GM13976 (cell line): ENCODE data around the gene SGCG.

Experiments used
- DNase-seq: peaks from one replicate; pipeline ENCODE4 v3.0.0; 2012; ENCODE audit warnings: low spot score
- CTCF ChIP-seq: IDR thresholded peaks from 2 replicates; pipeline ENCODE4 v1.5.1; 2012; ENCODE audit warnings: borderline replicate concordance, mild to moderate bottlenecking; ENCODE audit not compliant: insufficient read depth; ENCODE audit errors: extremely low read depth, missing control alignments, control extremely low read depth
- in situ Hi-C: fragments of 300-500 bp; cut with MboI; formaldehyde crosslinking; loops from one replicate; pipeline ENCODE4 v1.12.0; 2022; ENCODE audit warnings: low sequenced_read_pairs, mixed read lengths, inconsistent platforms; ENCODE audit not compliant: unreplicated experiment

Gene SGCG

DNA sequence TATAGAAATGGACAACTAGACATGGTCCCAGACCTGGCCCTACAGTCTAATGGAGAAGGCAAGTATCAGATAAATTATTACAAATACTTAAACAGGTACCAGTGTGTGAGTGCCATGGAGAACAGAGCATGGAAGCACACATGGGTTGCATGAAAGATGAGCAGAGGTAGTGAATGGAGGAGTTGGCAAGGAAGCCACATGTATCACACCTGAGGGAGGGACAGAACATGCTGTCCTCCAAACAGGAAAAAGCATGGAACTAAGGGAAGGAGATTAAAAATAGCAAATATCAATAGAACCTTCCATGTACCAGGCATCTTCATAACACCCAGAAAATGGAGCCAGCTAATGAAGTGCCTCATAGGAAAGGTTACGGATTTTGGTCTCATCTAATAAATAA, 166.8 kb downstream of the SGCG start:
- no peak for TF ChIP-seq CTCF
- in situ Hi-C loops = no loop called here

DNA sequence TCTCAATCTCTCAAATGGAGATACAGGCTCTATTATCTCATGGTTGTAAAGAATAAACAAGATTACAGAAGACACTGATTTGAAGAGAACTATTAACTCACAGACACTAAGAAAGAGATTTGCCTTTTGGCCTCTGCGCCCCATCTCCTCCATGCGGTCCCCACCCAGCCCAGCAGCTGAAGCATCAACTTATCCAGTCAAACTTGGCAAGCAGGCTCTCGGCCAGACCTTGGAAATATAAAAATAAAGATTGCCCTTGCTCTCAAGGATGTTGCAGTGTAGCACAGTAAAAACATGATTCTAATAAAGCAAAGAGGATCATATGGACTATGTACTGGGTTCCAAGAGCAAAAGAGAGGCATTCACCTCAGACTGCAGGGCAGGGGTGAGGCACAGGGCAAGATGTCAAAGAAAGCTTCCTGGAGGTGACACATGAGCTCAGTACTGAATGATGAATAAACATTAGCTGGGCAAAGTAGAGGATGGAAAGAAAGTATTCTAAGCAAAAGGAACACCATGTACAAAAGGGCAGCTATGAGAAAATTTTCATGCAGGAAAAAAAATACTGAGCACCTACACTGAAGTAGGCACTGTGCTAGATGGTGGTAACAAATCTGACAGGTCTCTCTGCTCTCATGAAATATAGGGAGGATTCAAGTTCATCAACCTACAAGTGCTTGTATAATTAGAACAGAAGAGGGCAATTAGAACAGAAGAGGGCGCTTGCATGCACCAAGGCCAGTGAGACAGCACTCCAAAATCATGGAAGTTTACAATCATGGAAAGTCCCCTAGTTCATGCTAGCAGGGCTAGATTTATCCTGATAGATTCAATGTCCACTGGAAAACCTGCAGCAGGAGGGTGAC, 167.7 kb downstream of the SGCG start:
- in situ Hi-C loops = no loop called here
- no peak for DNase-seq
- TF ChIP-seq CTCF = no peak

More for the DNA sequence above, 166.8 kb downstream of the SGCG start:
- DNase-seq = no peak

GRCh38 chr13:23349161-23349897, 168.6 kb downstream of the SGCG start:
- in situ Hi-C loops = no loop called here
- no peak for TF ChIP-seq CTCF
- DNase-seq = no peak

DNA sequence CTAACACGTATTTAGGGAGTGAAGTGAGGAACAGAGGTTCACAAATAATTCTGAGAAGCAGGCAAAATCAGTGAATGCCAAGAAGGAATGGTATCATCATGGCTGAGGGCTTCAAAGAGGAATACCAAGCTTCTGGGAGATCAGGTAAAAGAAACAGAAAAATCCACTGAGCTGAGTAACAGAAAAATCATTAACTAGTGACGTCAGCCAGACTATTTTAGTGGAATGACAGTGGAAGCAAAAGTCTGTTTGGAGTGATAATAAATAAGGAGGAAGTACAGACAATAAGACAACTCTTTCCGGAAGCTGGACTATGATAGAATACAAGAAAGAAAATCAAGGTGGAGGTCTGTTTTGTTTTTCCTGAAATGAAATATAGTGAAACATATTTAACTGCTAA, 169.2 kb downstream of the SGCG start:
- no peak for DNase-seq
- in situ Hi-C loops = no loop called here
- no peak for TF ChIP-seq CTCF

- in situ Hi-C loops = no loop called here
- no peak for TF ChIP-seq CTCF
- no peak for DNase-seq
Measured at GRCh38 chr13:23352161-23352560, 171.4 kb downstream of the SGCG start.

DNA sequence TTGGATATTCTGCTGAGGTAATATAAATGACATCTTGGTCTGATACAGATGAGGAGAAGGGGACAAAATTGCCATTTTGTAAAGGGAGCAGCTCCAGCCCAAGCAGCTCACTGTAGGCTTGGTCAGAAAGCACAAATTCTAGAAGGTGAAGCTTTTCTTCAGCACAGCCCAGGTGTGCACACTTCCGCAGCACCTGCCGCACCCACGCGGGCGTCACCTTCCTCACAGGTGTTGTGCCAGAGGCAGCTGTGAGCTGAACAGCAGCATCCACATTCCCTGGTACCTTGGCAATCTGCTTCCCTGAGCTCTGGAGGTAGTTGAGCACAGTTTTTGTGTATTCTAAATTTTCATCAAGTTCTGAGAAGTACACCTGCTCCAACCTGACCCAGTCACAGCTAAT, 173.7 kb downstream of the SGCG start:
- DNase-seq = no peak
- in situ Hi-C loops = no loop called here
- TF ChIP-seq CTCF = no peak
